ENCODE data around the gene ACIN1. TPM values are rescaled to one million over a fixed set of nuclear protein-coding genes. Genes with fewer than 3 reads are reported as not detected.

ACIN1 gene
- total and polyA plus RNA-seq, 2 of the 13 experiments (the other 11 are each of a cell fraction or from before 2014, with no cell fraction given) = 165 to 183 TPM

- no peak for TF ChIP-seq ZNF512 (CRISPR knock-in tag; IDR thresholded peaks at IDR 0.05)
- TF ChIP-seq ZNF615 (CRISPR knock-in tag; IDR thresholded peaks at IDR 0.05; ENCODE audit: borderline replicate concordance) = 0 out of 2 replicates have a peak, but pooled peaks have one; percentile 15
- no peak for TF ChIP-seq KDM6A (CRISPR knock-in tag; IDR thresholded peaks at IDR 0.05; ENCODE audit: low read depth)
- TF ChIP-seq, protein P1, sequence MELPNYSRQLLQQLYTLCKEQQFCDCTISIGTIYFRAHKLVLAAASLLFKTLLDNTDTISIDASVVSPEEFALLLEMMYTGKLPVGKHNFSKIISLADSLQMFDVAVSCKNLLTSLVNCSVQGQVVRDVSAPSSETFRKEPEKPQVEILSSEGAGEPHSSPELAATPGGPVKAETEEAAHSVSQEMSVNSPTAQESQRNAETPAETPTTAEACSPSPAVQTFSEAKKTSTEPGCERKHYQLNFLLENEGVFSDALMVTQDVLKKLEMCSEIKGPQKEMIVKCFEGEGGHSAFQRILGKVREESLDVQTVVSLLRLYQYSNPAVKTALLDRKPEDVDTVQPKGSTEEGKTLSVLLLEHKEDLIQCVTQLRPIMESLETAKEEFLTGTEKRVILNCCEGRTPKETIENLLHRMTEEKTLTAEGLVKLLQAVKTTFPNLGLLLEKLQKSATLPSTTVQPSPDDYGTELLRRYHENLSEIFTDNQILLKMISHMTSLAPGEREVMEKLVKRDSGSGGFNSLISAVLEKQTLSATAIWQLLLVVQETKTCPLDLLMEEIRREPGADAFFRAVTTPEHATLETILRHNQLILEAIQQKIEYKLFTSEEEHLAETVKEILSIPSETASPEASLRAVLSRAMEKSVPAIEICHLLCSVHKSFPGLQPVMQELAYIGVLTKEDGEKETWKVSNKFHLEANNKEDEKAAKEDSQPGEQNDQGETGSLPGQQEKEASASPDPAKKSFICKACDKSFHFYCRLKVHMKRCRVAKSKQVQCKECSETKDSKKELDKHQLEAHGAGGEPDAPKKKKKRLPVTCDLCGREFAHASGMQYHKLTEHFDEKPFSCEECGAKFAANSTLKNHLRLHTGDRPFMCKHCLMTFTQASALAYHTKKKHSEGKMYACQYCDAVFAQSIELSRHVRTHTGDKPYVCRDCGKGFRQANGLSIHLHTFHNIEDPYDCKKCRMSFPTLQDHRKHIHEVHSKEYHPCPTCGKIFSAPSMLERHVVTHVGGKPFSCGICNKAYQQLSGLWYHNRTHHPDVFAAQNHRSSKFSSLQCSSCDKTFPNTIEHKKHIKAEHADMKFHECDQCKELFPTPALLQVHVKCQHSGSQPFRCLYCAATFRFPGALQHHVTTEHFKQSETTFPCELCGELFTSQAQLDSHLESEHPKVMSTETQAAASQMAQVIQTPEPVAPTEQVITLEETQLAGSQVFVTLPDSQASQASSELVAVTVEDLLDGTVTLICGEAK (IDR thresholded peaks at IDR 0.05) = no peak
- TF ChIP-seq, protein P1 (CRISPR knock-in tag; IDR thresholded peaks at IDR 0.05) = 0 out of 2 replicates have a peak, but pooled peaks have one; percentile 43
- TF ChIP-seq JUN (CRISPR knock-in tag; IDR thresholded peaks at IDR 0.05) = 0 out of 2 replicates have a peak, but pooled peaks have one; percentile 30
- TF ChIP-seq NFE2L1 (CRISPR knock-in tag; IDR thresholded peaks at IDR 0.05; ENCODE audit: borderline replicate concordance) = 0 out of 2 replicates have a peak, but pooled peaks have one; percentile 3
- peak; percentile 75; the same call in 1 of the 2 replicates for TF ChIP-seq NRL (CRISPR knock-in tag; IDR thresholded peaks at IDR 0.05; ENCODE audit: borderline replicate concordance)
- TF ChIP-seq MBD4 (IDR thresholded peaks at IDR 0.05; ENCODE audit: borderline replicate concordance, low read length) = no peak; the same call in 1 of the 2 replicates
- TF ChIP-seq SSRP1 (CRISPR knock-in tag; IDR thresholded peaks at IDR 0.05) = 0 out of 2 replicates have a peak, but pooled peaks have one; percentile 64
- TF ChIP-seq, protein P2, sequence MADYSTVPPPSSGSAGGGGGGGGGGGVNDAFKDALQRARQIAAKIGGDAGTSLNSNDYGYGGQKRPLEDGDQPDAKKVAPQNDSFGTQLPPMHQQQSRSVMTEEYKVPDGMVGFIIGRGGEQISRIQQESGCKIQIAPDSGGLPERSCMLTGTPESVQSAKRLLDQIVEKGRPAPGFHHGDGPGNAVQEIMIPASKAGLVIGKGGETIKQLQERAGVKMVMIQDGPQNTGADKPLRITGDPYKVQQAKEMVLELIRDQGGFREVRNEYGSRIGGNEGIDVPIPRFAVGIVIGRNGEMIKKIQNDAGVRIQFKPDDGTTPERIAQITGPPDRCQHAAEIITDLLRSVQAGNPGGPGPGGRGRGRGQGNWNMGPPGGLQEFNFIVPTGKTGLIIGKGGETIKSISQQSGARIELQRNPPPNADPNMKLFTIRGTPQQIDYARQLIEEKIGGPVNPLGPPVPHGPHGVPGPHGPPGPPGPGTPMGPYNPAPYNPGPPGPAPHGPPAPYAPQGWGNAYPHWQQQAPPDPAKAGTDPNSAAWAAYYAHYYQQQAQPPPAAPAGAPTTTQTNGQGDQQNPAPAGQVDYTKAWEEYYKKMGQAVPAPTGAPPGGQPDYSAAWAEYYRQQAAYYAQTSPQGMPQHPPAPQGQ (CRISPR knock-in tag; IDR thresholded peaks at IDR 0.05; ENCODE audit: borderline replicate concordance) = 0 out of 2 replicates have a peak, but pooled peaks have one; percentile 8
- TF ChIP-seq ZNF557 (CRISPR knock-in tag; IDR thresholded peaks at IDR 0.05) = no peak
- no peak for TF ChIP-seq ZBTB3 (CRISPR knock-in tag; IDR thresholded peaks at IDR 0.05; ENCODE audit: borderline replicate concordance, low read depth)
- TF ChIP-seq, protein P3, sequence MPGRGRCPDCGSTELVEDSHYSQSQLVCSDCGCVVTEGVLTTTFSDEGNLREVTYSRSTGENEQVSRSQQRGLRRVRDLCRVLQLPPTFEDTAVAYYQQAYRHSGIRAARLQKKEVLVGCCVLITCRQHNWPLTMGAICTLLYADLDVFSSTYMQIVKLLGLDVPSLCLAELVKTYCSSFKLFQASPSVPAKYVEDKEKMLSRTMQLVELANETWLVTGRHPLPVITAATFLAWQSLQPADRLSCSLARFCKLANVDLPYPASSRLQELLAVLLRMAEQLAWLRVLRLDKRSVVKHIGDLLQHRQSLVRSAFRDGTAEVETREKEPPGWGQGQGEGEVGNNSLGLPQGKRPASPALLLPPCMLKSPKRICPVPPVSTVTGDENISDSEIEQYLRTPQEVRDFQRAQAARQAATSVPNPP (CRISPR knock-in tag; IDR thresholded peaks at IDR 0.05) = no peak
Measured at GRCh38 chr14:23067847-23068788, 26.8 kb downstream of the ACIN1 start (continued).

Data from HepG2 (cell line).